Measurements from ENCODE around the gene OR2F2. TPM values are rescaled to one million over a fixed set of nuclear protein-coding genes. Genes with fewer than 3 reads are reported as not detected.

Gene OR2F2
- total RNA-seq, 1 donor from 2014 or later, result not detected

- DNase-seq (ENCODE audit: low spot score), result no peak
- Mint-ChIP-seq H3K27me3 (ENCODE audit: low read depth) (peaks cover 7% of the 10 kb centered on the region), H3K9me3 (no peaks in the 10 kb centered on the region), H3K4me1 (ENCODE audit: low read depth) (no peaks in the 10 kb centered on the region), H3K27ac (no peak overlapping the region), H3K4me3 (ENCODE audit: low read depth) (no peak overlapping the region), H3K36me3 (ENCODE audit: low read depth) (no peaks in the 10 kb centered on the region)
- intact Hi-C loops (cut with micrococcal nuclease), result no loop called here
Measured at GRCh38 chr7:143973870-143974416, 38.9 kb downstream of the OR2F2 start.

GRCh38 chr7:143974459-143974858, 39.4 kb downstream of the OR2F2 start:
- no peak overlapping the region for H3K4me3 Mint-ChIP-seq (ENCODE audit: low read depth)
- no peaks in the 10 kb centered on the region for H3K36me3 Mint-ChIP-seq (ENCODE audit: low read depth)
- intact Hi-C loops (cut with micrococcal nuclease), result no loop called here
- no peak overlapping the region for H3K27ac Mint-ChIP-seq
- H3K4me1 Mint-ChIP-seq (ENCODE audit: low read depth), result no peaks in the 10 kb centered on the region
- H3K9me3 Mint-ChIP-seq, result no peaks in the 10 kb centered on the region
- DNase-seq (ENCODE audit: low spot score), result no peak
- peaks cover 7% of the 10 kb centered on the region for H3K27me3 Mint-ChIP-seq (ENCODE audit: low read depth)

- no peak overlapping the region for H3K4me3 Mint-ChIP-seq (ENCODE audit: low read depth)
- no peaks in the 10 kb centered on the region for H3K4me1 Mint-ChIP-seq (ENCODE audit: low read depth)
- intact Hi-C loops (cut with micrococcal nuclease), result no loop called here
- H3K27ac Mint-ChIP-seq, result no peak overlapping the region
- H3K27me3 Mint-ChIP-seq (ENCODE audit: low read depth), result peaks cover 7% of the 10 kb centered on the region
- no peak for DNase-seq (ENCODE audit: low spot score)
- no peaks in the 10 kb centered on the region for H3K9me3 Mint-ChIP-seq
- no peaks in the 10 kb centered on the region for H3K36me3 Mint-ChIP-seq (ENCODE audit: low read depth)
Measured at GRCh38 chr7:143975617-143976016, 40.6 kb downstream of the OR2F2 start.

- H3K27ac Mint-ChIP-seq, result no peak overlapping the region
- H3K36me3 Mint-ChIP-seq (ENCODE audit: low read depth), result no peaks in the 10 kb centered on the region
- intact Hi-C loops (cut with micrococcal nuclease), result no loop called here
- no peak overlapping the region for H3K4me3 Mint-ChIP-seq (ENCODE audit: low read depth)
- peaks cover 7% of the 10 kb centered on the region for H3K27me3 Mint-ChIP-seq (ENCODE audit: low read depth)
- H3K9me3 Mint-ChIP-seq, result no peaks in the 10 kb centered on the region
- no peaks in the 10 kb centered on the region for H3K4me1 Mint-ChIP-seq (ENCODE audit: low read depth)
- no peak for DNase-seq (ENCODE audit: low spot score)
Measured at GRCh38 chr7:143978585-143978984, 43.6 kb downstream of the OR2F2 start.

- H3K4me1 Mint-ChIP-seq (ENCODE audit: low read depth), result no peaks in the 10 kb centered on the region
- H3K27me3 Mint-ChIP-seq (ENCODE audit: low read depth), result peaks cover 6% of the 10 kb centered on the region
- H3K36me3 Mint-ChIP-seq (ENCODE audit: low read depth), result no peaks in the 10 kb centered on the region
- H3K4me3 Mint-ChIP-seq (ENCODE audit: low read depth), result no peak overlapping the region
- intact Hi-C loops (cut with micrococcal nuclease), result no loop called here
- no peaks in the 10 kb centered on the region for H3K9me3 Mint-ChIP-seq
- no peak for DNase-seq (ENCODE audit: low spot score)
- no peak overlapping the region for H3K27ac Mint-ChIP-seq
Measured at GRCh38 chr7:143979359-143979758, 44.3 kb downstream of the OR2F2 start.

- no peaks in the 10 kb centered on the region for H3K27me3 Mint-ChIP-seq (ENCODE audit: low read depth)
- H3K9me3 Mint-ChIP-seq, result no peaks in the 10 kb centered on the region
- no peak overlapping the region for H3K27ac Mint-ChIP-seq
- H3K4me1 Mint-ChIP-seq (ENCODE audit: low read depth), result no peaks in the 10 kb centered on the region
- DNase-seq (ENCODE audit: low spot score), result no peak
- H3K4me3 Mint-ChIP-seq (ENCODE audit: low read depth), result no peak overlapping the region
- no peaks in the 10 kb centered on the region for H3K36me3 Mint-ChIP-seq (ENCODE audit: low read depth)
- intact Hi-C loops (cut with micrococcal nuclease), result no loop called here
Measured at GRCh38 chr7:143979998-143980397, 45.0 kb downstream of the OR2F2 start.

- Mint-ChIP-seq H3K27me3 (ENCODE audit: low read depth) (no peaks in the 10 kb centered on the region), H3K4me1 (ENCODE audit: low read depth) (no peaks in the 10 kb centered on the region), H3K4me3 (ENCODE audit: low read depth) (no peak overlapping the region), H3K9me3 (no peaks in the 10 kb centered on the region), H3K36me3 (ENCODE audit: low read depth) (no peaks in the 10 kb centered on the region), H3K27ac (no peak overlapping the region)
- no peak for DNase-seq (ENCODE audit: low spot score)
- intact Hi-C loops (cut with micrococcal nuclease), result no loop called here
Measured at GRCh38 chr7:143980746-143981510, 45.9 kb downstream of the OR2F2 start.

GRCh38 chr7:143983960-143984359, 48.9 kb downstream of the OR2F2 start:
- peaks cover 12% of the 10 kb centered on the region for H3K4me1 Mint-ChIP-seq (ENCODE audit: low read depth)
- no peaks in the 10 kb centered on the region for H3K9me3 Mint-ChIP-seq

More at GRCh38 chr7:143983960-143984359, 48.9 kb downstream of the OR2F2 start:
- DNase-seq (ENCODE audit: low spot score), result no peak
- intact Hi-C loops (cut with micrococcal nuclease), result no loop called here
- Mint-ChIP-seq H3K36me3 (ENCODE audit: low read depth) (no peaks in the 10 kb centered on the region), H3K4me3 (ENCODE audit: low read depth) (no peak overlapping the region), H3K27me3 (ENCODE audit: low read depth) (no peaks in the 10 kb centered on the region), H3K27ac (no peak overlapping the region)

Other genes starting within 250 kb of the OR2F2 start
- gene CTAGE6, start 177.5 kb upstream of the OR2F2 start, total RNA-seq, result 0.78 and 1.4 TPM in 2 replicates
- 18.4 and 22.7 TPM in 2 replicates for gene TCAF1, start 33.1 kb upstream of the OR2F2 start, total RNA-seq
- not detected in 2 replicates for gene OR2F1, start 19.6 kb downstream of the OR2F2 start, total RNA-seq
- not detected in 2 replicates for gene OR6B1, start 65.1 kb downstream of the OR2F2 start, total RNA-seq
- gene OR2A5, start 113.7 kb downstream of the OR2F2 start, total RNA-seq, result not detected in 2 replicates
- not detected in 2 replicates for gene OR2A25, start 134.6 kb downstream of the OR2F2 start, total RNA-seq
- not detected in 2 replicates for gene OR2A12, start 151.0 kb downstream of the OR2F2 start, total RNA-seq
- not detected in 2 replicates for gene OR2A2, start 174.3 kb downstream of the OR2F2 start, total RNA-seq
- not detected in 2 replicates for gene OR2A14, start 187.9 kb downstream of the OR2F2 start, total RNA-seq
- 1.2 and 1.6 TPM in 2 replicates for gene CTAGE4, start 248.2 kb downstream of the OR2F2 start, total RNA-seq